SK-N-MC (cell line): Measurements from ENCODE around the gene MYO5B.
A peak's percentile ranks its signal among the peaks of the same experiment; 100 is the strongest.

ENCODE experiments used
- DNase-seq: peaks from one replicate; pipeline ENCODE4 v3.0.0-alpha.2; 2011; ENCODE audit warnings: low read depth, low spot score
- H3K27ac ChIP-seq: fragments of 200-600 bp; sonication (generic); 2 replicates; pipeline ENCODE4 v1.5.1; 2016; ENCODE audit warnings: mixed run types
- H3K36me3 ChIP-seq: fragments of 200-600 bp; sonication (generic); 2 replicates; pipeline ENCODE4 v1.6.1; 2017; ENCODE audit warnings: antibody characterized with exemption, low read length, mixed read lengths; ENCODE audit not compliant: insufficient read depth
- H3K4me3 ChIP-seq: fragments of 200-600 bp; sonication (generic); 2 replicates; pipeline ENCODE4 v1.5.1; 2016
- H3K9ac ChIP-seq: fragments of 200-600 bp; sonication (generic); 2 replicates; pipeline ENCODE4 v1.8.0; 2017; ENCODE audit warnings: mixed run types, mixed read lengths; ENCODE audit not compliant: insufficient read length
- H3K9me3 ChIP-seq: fragments of 200-600 bp; sonication (generic); 2 replicates; pipeline ENCODE4 v1.6.1; 2017; ENCODE audit warnings: low read depth, mild to moderate bottlenecking, antibody characterized with exemption, low read length, moderate library complexity, mixed read lengths
- EZH2 ChIP-seq: fragments of 200-600 bp; sonication (generic); IDR thresholded peaks from one replicate; pipeline ENCODE4 v1.6.1; 2017; ENCODE audit warnings: antibody characterized with exemption
- FOXP2 ChIP-seq: optimal IDR thresholded peaks from 2 replicates; pipeline ENCODE3; 2011; ENCODE audit warnings: mild to moderate bottlenecking, moderate library complexity; ENCODE audit not compliant: insufficient read depth; ENCODE audit errors: extremely low read length, control extremely low read depth
- POLR2AphosphoS5 ChIP-seq: IDR thresholded peaks from 2 replicates; pipeline ENCODE4 v1.6.1; 2012; ENCODE audit warnings: mild to moderate bottlenecking, low read depth, low read length, borderline replicate concordance

The MYO5B gene

DNA sequence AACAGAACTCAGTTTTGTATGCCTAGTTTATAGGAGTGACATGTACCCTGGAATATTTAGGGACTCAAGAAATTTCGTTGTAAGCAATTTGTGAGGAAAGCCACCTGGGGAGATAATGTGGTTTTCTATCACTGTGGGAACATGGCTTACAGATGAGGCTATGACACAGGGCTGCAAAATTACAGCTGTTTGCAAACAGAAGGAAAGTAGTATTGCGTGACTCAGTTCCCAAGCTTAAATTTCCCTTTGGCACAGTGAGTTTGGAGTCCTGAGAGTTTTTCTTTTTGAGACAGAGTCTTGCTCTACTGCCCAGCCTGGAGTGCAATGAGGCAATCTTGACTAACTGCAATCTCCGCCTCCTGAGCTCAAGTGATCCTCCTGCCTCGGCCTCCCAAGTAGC is 149.8 kb downstream of the MYO5B start:
- peak; percentile 44 for DNase-seq
- H3K4me3 ChIP-seq: no peak overlapping the region
- H3K27ac ChIP-seq: no peak overlapping the region
- no peak overlapping the region for H3K9ac ChIP-seq
- no peaks in the 10 kb centered on the region for H3K36me3 ChIP-seq
- H3K9me3 ChIP-seq: no peaks in the 10 kb centered on the region
- no peak for TF ChIP-seq FOXP2
- TF ChIP-seq POLR2AphosphoS5: no peak
- no peak for TF ChIP-seq EZH2

- Histone ChIP-seq H3K9ac (no peak overlapping the region), H3K36me3 (no peaks in the 10 kb centered on the region), H3K4me3 (no peak overlapping the region), H3K27ac (no peak overlapping the region), H3K9me3 (no peaks in the 10 kb centered on the region)
- TF ChIP-seq POLR2AphosphoS5 (no peak), FOXP2 (no peak), EZH2 (no peak)
- DNase-seq: no peak
Observed at GRCh38 chr18:50044402-50044801, 150.5 kb downstream of the MYO5B start.

- TF ChIP-seq POLR2AphosphoS5 (no peak), EZH2 (no peak), FOXP2 (no peak)
- H3K36me3 ChIP-seq: no peaks in the 10 kb centered on the region
- H3K4me3 ChIP-seq: no peak overlapping the region
- no peak overlapping the region for H3K9ac ChIP-seq
- no peak overlapping the region for H3K27ac ChIP-seq
- no peak for DNase-seq
- no peaks in the 10 kb centered on the region for H3K9me3 ChIP-seq
Observed at GRCh38 chr18:50042611-50043010, 152.3 kb downstream of the MYO5B start.

- H3K9me3 ChIP-seq: no peaks in the 10 kb centered on the region
- no peak for DNase-seq
- no peak for TF ChIP-seq POLR2AphosphoS5
- no peak for TF ChIP-seq FOXP2
- no peak for TF ChIP-seq EZH2
Observed at GRCh38 chr18:50039746-50040145, 155.2 kb downstream of the MYO5B start.

GRCh38 chr18:50038448-50038847 is 156.5 kb downstream of the MYO5B start:
- TF ChIP-seq EZH2 (no peak), FOXP2 (no peak), POLR2AphosphoS5 (no peak)
- DNase-seq: no peak
- Histone ChIP-seq H3K4me3 (no peak overlapping the region), H3K36me3 (no peaks in the 10 kb centered on the region), H3K9me3 (no peaks in the 10 kb centered on the region), H3K9ac (no peak overlapping the region), H3K27ac (no peak overlapping the region)

More at GRCh38 chr18:50039746-50040145, 155.2 kb downstream of the MYO5B start:
- no peaks in the 10 kb centered on the region for H3K36me3 ChIP-seq
- no peak overlapping the region for H3K27ac ChIP-seq
- no peak overlapping the region for H3K9ac ChIP-seq
- no peak overlapping the region for H3K4me3 ChIP-seq

GRCh38 chr18:50034029-50034428 is 160.9 kb downstream of the MYO5B start:
- DNase-seq: no peak

GRCh38 chr18:50033004-50033403 is 161.9 kb downstream of the MYO5B start:
- TF ChIP-seq EZH2 (no peak), POLR2AphosphoS5 (no peak), FOXP2 (no peak)
- no peak overlapping the region for H3K9ac ChIP-seq
- no peak for DNase-seq
- no peak overlapping the region for H3K27ac ChIP-seq
- H3K4me3 ChIP-seq: no peak overlapping the region
- H3K9me3 ChIP-seq: no peaks in the 10 kb centered on the region
- H3K36me3 ChIP-seq: no peaks in the 10 kb centered on the region

More at GRCh38 chr18:50034029-50034428, 160.9 kb downstream of the MYO5B start:
- no peak overlapping the region for H3K9ac ChIP-seq
- H3K27ac ChIP-seq: no peak overlapping the region
- H3K9me3 ChIP-seq: no peaks in the 10 kb centered on the region
- TF ChIP-seq EZH2 (no peak), POLR2AphosphoS5 (no peak), FOXP2 (no peak)
- no peaks in the 10 kb centered on the region for H3K36me3 ChIP-seq
- no peak overlapping the region for H3K4me3 ChIP-seq

DNA sequence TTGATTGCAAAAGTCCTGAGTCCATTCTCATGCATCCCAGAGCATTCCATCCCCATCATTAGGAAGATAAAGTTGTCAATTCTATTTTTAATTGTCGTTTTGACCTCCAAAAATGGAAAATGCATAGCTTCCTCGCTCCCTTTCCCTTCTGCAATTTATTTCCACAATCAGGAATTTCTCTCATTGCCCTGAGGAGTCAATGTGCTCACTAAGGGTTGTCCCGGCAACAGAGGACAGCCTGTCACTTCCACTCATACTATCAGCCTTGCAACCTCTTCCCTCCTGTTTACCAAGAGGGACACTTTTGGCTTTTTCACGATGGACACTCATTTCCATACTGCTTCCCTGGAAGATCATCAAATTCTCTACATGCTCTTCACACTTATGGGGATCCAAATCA is 164.8 kb downstream of the MYO5B start:
- H3K4me3 ChIP-seq: no peak overlapping the region
- H3K27ac ChIP-seq: no peak overlapping the region
- no peaks in the 10 kb centered on the region for H3K36me3 ChIP-seq
- H3K9me3 ChIP-seq: no peaks in the 10 kb centered on the region
- DNase-seq: no peak
- no peak overlapping the region for H3K9ac ChIP-seq
- TF ChIP-seq FOXP2: no peak
- no peak for TF ChIP-seq POLR2AphosphoS5
- TF ChIP-seq EZH2: no peak

DNA sequence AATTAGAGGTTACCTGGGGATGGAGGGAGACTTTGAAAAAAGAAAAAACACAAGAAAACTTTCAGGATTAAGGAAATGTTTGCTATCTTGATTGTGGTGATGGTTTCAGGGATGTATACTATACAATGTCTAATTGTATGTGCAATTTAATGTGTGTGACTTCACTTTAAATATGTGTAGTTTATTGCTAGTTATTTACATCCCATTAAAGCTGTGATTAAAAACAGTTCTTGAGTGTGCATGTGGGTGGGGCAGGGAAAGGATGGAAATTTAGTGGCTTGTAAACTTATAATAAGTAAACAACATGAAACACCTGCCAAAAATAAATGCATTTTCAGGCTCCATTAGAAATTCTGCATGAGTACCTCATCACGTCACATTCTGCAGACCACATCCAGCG is 167.0 kb downstream of the MYO5B start:
- Histone ChIP-seq H3K4me3 (no peak overlapping the region), H3K27ac (no peak overlapping the region), H3K9ac (no peak overlapping the region), H3K36me3 (no peaks in the 10 kb centered on the region), H3K9me3 (no peaks in the 10 kb centered on the region)
- no peak for DNase-seq
- TF ChIP-seq EZH2 (no peak), FOXP2 (no peak), POLR2AphosphoS5 (no peak)

DNA sequence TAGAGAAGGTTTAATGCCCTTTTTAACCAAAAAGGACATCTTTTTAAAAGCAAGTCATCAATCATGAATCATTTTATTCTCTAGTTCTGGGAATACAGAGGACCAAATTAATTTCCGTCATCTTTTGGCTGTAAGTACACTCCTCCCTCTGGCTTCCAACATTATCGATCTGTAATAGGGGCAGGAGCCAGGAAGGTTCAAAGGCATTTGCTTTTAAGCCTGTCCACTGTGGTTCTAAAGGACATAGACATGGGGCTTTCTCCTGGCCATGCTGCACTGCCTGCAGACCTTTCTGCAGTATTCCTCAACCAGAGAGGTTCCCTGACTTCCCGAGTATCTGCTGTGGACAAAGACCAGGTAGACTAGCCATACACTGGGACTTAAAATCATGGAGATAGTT is 170.5 kb downstream of the MYO5B start:
- Histone ChIP-seq H3K4me3 (no peak overlapping the region), H3K36me3 (no peaks in the 10 kb centered on the region), H3K9ac (no peak overlapping the region), H3K27ac (no peak overlapping the region), H3K9me3 (no peaks in the 10 kb centered on the region)
- TF ChIP-seq FOXP2 (no peak), EZH2 (no peak), POLR2AphosphoS5 (no peak)
- DNase-seq: no peak
